Measurements from ENCODE around the gene ESR2.
"Not testable (repeated sequence)": the region's sequence is repeated elsewhere in the genome, so short reads cannot be mapped to it uniquely, and the experiment has no call there.

Gene ESR2

DNA sequence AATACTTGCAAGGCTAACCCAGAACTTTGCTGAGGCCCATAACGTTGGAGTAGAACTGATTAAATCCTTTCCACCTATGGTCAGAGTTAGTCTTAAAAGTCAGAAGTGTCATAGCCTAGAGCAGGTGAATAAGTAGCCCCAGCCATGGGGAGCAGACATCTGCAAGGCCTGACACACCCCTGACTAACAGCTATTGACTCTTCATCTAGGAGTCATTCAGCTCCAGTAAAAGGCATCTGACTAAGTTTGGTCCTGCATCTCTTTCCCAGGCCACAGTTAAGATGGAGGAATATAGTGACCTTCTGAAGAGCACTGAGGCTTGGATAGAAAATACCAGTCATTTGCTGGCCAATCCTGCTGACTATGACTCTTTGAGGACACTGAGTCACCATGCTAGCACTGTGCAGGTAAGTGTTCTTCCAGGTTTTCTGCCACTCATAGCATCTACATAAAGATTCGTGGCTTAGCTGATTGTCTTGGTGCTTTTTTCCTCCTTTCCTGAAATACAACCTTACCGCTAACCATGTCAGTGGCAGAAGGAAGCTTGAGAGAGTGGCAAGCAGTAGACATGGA is 212.9 kb downstream of the ESR2 start:
- DNase-seq (ENCODE audit: low read depth): no peak

DNA sequence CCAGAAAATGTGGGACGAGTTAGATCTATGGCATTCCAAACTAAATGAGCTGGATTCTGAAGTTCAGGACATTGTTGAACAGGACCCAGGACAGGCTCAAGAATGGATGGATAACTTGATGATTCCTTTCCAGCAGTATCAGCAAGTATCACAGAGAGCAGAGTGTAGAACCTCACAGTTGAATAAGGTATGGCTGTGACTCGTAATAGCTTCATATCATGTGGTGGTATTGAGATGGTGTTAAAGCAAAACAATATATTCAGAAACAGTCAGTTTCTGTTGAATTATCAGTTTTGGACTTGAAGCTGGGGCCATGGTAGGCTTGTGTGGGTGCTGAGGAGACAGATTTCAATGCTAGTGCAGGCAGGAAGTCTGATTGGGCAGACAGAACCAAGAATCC is 213.7 kb downstream of the ESR2 start:
- DNase-seq (ENCODE audit: low read depth): no peak

DNA sequence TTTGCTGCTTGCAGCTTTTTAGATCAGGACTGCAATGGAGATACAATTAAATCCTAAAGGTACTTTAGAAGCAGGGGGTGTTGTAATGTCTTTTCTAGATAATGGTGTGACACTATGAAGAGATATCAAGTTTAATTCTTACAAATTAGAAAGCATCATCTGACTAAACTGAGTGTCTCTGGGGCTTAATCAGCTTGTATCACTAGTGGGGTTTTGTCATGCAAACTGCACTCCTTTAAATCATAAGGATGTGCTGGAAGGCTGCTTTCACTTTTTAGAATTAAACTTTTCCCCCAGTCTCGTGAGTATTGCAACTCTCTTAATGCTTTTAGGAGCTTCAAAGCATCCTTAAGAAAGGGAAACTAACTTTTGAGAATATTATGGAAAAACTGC is 218.6 kb downstream of the ESR2 start:
- DNase-seq (ENCODE audit: low read depth): no peak

DNA sequence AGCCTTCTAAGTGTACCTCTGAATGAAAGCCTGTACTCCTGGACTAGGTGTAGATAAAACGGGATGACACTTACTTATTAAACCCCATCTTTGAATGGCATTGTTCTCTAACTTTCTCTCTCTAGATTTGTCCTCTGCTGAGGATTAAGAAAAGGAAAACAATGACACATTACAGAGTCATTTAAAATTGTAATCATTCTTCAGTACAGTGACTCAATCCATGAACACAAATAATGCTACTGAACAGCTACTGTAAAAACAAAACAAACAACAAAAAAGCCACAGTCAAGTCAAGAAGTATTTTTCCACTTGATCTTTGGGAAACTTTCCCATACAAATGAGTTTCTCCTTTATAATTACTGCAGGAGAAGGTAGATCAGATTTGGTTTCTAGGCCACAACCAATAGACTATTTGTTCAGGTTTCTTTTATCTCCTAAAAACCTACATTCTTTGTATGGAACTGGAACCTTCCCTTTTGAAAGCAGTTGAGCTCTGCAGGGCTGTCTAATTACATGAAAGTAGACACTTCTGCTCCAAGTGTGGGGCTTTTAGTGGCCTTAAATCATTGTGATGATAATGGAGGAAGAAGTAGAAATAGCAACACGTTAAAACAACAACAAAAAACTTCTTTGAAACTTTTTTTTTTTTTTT is 219.1 kb downstream of the ESR2 start:
- DNase-seq (ENCODE audit: low read depth): no peak

DNA sequence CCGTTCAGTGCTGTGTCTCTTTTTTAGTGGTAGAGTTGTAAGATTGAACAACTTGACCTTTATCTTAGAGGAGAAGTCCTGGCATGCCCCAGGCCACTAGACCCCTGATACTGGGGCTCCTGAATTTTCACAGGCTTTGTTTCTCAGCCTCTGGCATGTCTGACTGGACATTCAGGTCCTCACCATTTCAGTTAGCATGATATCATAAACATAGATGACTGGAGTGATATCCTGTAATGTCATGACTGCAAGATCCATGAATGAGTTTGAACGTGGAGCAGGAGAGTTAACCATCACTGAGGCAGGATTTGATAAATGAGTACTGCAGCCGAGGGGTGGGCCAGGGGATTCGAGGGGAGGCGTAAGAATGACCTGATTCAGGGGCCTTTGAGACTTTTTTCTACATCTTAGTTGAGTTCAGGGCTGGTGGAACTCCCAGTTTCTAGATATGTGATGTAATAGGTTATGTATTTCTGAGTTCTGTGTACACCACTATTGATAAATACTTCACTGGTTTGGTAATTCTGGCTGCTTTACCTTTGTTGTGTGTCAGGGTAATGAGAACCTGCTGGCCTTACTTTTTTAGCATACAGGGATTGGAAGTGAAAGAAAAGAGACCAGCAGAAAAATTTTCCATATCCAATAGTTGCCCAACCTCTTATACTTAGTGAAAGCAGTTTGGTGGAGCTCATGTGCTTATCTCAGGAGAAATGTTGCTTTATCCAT is 224.4 kb downstream of the ESR2 start:
- DNase-seq (ENCODE audit: low read depth): no peak

DNA sequence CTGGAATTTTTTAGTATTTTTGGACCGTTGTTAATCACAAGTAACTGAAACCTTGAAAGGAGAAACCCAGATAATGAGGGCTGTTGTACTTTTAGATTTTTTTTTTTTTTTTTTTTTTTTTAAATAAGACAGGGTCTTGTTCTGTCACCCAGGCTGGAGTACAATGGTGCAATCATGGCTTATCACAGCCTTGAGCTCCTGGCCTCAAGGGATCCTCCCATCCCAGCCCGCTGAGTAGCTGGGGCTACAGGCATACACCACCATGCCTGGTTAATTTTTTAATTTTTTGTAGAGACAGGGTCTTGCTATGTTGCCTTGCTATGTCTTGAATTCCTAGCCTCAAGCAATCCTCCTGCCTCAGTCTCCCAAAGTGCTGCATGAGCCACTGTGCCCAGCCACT is 229.7 kb downstream of the ESR2 start:
- no peak for DNase-seq (ENCODE audit: low read depth)

DNA sequence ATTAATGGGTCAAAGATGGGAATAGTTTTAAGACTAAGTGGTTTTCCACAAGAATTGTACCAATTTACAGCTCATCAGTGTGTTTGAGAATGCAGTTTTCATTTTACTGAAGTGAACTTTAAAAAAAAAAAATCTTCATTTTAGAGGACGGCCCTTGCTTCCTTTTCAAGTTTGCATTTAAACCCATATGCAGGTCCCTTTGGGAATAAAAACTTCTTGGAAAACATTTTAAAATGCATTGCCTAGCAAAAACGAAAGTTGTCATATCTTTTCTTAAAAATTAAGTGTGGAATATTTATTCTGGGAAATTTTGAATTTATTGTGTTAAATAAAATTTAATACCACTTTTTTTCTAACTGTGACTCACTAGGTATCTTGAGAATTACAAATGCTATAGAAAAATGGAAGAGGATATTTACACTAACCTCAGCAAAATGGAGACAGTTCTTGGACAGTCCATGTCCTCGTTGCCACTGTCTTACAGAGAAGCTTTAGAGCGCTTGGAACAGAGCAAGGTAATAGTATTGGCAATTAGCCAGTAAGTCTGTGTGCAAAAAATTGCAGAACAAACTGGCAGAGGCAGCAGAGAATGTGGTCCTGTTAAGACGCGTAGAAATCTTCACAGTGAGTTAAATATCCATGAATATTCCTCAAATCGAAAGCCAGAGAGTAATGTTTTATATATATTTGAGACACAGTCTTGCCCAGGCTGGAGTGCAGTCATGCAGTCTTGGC is 231.6 kb downstream of the ESR2 start:
- DNase-seq (ENCODE audit: low read depth): no peak

DNA sequence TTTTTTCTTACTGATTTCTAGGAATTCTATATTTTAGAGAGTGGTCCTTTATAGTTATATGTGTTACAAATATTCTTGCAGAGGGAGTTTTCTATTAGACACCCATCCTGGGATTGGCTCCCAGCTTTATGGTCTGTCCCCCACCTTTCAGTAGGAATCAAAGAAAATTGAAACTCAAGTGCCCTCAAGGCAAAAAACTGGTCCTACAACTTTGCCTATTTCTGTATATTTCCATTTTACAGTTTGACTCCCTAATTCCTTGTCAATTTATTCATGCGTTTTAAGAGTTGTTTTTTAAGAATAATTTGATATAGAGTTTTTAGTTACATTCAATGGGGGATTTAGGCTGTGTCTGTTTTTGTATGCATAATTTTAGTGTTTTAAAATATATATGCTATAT is 232.5 kb downstream of the ESR2 start:
- no peak for DNase-seq (ENCODE audit: low read depth)

DNA sequence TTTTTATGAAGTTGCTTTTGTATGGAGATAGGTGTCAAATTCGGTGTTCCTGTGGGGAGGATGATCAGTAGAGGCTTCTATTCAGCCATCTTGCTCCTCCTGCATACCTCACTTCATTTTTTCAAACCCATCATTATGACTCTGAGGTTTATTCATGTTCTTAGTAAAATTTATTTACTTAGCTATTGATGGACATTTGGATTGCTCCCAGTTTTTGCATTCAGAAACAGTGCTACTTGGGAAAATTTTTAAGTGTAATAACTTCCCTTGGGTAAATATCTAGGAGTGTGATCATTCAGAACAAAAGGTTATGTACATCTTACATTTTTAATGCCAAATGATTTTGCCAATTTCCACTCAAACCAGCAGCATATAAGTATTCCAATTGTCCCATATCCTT is 233.1 kb downstream of the ESR2 start:
- DNase-seq (ENCODE audit: low read depth): no peak

DNA sequence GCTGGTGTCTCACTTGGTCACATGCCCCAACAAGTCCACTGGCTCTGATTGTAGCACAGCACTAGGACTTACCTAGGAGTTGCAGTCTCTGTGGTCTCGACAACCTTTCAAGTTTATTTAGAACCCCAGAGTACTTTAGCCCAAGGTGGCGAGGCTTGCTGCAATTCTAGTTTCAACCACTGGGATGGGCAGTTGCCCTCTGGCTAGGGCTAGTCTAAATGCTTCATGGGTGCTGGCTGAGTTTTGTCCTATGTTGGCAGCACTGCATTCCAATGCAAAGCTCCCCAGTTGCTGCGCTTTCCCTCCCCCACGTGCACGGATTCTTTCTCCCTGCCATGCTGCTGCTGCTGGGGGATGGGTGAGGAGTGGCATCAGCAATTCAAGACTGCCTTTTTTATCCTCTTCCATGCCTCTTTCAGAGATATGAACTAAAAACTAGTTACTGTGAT is 233.5 kb downstream of the ESR2 start:
- DNase-seq (ENCODE audit: low read depth): no peak

DNA sequence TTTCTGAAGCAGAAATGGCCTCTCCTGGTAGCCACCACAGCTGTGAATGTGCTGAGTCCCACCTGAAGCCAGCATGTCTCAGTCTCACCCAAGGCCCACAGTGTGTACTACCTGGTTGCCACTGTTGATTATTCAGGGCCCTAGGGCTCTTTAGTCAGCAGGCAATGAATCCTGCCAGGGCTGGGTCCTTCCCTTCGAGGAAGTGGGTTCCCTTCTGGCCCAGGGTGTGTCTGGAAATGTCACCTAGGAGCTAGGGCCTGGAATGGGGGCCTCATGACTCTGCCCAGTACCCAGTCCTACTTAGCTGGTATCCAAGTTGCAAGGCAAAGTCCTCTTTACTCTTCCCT is 234.0 kb downstream of the ESR2 start:
- no peak for DNase-seq (ENCODE audit: low read depth)

DNA sequence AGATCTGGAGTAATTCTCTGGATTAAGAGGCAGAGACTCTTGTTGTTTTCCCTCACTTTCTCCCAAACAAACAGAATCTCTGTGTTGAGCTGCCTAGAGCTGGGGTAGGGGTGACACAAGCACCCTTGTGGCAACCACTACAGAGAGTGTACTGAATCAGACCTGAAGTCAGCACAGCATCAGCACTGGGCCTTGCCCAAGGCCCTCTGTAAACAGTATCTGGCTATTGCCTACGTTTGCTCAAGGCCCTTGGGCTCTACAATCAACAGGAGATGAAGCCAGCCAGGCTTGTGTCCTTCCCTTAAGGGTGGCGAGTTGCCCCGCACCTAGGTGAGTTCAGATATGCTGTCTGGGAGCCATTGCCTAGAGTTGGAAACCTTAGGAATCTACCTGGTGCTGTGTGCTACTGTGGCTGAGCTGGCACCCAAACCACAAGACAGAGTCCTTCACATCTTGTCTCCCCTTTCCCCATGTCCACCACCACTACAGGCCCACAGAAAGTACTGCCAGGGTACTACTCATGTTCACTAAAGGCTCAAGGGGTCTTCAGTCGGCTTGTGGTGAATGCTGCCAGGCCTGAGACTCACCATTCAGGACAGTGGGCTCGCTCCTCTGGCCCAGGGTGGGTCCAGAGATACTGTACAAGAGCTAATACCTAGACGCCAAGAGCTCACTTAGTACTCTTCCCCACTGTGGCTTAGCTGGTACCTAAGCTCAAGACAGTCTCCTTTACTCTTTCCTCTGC is 234.5 kb downstream of the ESR2 start:
- DNase-seq (ENCODE audit: low read depth): no peak

DNA sequence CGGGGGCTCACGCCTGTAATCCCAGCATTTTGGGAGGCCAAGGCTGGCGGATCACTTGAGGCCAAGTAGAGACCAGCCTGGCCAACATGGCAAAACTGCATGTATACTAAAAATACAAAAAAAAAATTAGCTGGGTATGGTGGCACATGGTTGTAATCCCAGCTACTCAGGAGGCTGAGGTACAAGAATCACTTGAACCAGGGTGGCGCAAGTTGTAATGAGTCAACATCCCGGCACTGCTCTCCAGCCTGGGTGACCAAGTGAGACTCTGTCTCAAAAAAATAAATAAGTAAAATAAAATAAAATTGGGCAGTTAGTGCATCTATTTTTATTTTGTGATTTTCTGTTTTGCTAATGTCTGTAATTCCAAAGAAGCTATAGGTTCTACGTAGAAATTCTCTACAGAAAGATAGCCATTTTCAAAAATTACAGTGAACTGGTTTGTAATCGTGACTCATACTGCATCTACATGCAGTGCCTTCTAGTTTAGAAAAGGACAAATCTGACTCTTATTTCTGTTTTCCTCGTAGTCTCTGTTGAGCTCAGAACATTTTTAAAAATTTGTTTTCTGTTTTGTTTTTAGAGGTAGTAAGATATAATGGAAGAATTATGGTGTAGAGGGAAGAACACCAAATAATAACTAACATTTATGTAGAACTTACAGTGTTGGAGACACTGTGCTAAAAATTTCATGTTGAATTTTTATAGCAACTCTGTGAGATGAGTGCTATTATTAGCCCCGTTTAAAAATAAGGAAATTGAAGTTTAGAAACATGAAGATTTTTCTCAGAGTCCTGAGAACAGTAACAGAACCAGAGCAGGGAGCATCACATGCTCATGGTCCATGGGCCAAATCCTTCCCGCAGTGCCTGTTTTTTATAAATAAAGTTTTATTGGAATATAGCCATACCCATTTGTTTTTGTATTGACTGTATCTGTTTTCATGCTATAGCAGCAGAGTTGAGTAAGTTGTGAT is 240.2 kb downstream of the ESR2 start:
- DNase-seq (ENCODE audit: low read depth): no peak

DNA sequence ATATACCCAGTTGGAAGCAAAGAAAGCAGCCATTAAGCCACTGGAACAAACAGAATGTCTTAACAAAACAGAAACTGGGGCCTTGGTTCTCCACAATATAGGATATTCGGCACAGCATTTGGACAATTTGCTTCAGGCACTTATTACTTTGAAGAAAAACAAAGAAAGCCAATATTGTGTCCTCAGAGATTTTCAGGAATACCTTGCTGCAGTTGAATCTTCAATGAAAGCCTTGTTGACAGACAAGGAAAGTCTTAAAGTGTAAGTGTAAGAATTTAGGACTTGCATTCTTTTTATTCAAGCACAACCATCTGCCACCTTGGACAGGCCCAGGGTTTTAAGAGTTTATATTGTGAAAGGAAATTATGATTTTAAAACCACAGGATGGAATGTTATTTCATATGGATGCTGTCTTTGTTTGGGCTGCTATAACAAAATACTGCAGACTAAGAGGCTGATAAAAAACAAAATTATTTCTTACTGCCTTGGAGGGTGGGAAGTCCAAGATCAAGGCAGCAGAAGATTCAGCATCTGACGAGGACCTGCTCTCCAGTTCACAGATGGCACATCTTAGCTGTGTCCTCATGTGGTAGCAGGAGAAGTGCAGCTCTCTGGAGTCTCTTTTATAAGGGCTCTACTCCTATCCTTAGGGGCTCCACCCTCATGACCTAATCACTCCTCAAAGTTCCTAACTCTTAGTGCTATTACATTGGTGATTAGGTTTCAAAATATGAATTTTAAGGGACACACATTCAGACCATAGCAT is 244.4 kb downstream of the ESR2 start:
- DNase-seq (ENCODE audit: low read depth): no peak

DNA sequence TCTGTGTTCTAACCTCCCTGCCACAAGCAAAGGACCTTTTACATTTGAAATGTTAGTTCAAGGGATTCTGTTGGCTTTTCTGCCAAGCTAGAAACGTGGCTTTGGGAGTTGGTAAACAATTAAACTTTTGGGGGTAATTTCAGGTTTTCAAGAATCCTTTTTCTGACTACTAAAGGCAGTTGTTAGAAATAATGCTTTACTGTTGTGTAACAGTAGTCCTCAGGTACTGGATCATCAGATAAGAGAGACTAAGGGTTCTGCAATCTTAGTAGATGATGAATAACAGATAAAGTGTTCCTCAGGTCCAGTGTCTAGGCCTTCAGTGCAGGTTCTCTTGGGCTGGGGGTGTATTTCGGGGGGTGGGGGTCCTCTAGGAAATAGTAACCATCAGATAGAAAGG is 249.1 kb downstream of the ESR2 start:
- no peak for DNase-seq (ENCODE audit: low read depth)

DNA sequence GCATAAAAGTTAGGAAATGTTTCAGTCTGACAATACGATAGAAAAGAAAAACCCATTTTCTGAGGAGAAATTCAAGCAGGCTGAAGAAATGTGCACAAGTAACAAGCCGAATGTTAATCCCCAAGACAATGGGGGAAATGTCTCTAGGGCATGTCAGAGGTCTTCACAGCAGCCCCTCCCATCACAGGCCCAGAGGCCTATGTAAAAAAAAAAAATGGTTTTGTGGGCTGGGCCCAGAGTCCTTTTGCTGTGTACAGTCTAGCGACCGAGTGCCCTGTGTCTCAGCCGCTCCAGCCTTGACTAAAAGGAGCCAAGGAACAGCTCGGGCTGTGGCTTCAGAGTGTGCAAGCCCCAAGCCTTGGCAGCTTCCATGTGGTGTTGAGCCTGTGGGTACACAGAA is 250.9 kb downstream of the ESR2 start:
- not testable (repeated sequence) for DNase-seq (ENCODE audit: low read depth)

DNA sequence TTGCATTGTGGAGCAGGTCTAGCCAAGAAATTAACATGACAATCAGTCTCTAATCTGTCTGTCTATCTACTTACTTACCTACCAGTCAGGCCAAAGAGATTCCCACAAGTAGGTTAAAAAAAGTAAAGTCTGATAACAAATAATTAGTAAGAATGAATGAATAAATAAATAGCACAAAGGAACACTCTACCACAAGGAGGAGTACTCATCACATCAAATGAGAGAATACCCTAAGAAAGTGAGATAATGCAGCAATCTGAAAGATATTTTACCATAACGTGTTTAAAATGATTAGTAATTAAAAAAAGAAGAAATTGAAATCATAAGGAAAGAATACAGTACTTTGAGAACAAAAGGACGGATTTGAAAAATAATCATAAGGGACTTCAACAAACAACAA is 254.1 kb downstream of the ESR2 start:
- no peak for DNase-seq (ENCODE audit: low read depth)

DNA sequence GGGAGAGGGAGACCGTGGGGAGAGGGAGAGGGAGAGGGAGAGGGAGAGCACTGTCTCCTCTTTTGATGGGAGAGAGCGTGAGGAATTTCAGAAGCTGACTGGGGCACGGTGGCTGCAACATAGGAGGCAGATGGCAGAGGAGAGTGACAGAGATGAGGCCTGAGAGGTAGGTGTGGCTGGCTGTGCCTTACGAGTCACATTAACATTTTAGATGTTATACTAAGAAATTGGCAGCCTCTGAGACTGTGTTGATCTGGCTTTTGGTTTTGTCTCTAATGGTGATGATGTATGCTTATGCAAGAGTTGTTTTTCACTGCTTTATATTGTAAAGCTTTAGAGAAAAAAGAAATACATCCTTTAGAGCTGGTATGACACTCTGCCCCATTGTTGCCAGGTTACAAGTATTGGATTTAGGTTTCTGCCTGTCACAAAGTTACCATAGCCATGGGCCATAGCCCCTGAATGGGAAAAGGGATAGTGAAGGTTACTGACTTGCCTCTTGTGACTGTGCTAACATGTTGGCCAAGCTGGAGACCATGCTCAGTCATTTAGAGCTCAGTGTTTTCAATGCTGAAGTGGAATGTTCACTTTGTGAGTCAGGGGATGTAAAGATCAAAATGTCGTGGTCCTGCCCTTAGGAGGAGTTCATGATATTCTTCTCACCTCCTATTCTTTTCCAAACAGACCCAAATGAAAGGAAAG is 255.2 kb downstream of the ESR2 start:
- DNase-seq (ENCODE audit: low read depth): no peak

DNA sequence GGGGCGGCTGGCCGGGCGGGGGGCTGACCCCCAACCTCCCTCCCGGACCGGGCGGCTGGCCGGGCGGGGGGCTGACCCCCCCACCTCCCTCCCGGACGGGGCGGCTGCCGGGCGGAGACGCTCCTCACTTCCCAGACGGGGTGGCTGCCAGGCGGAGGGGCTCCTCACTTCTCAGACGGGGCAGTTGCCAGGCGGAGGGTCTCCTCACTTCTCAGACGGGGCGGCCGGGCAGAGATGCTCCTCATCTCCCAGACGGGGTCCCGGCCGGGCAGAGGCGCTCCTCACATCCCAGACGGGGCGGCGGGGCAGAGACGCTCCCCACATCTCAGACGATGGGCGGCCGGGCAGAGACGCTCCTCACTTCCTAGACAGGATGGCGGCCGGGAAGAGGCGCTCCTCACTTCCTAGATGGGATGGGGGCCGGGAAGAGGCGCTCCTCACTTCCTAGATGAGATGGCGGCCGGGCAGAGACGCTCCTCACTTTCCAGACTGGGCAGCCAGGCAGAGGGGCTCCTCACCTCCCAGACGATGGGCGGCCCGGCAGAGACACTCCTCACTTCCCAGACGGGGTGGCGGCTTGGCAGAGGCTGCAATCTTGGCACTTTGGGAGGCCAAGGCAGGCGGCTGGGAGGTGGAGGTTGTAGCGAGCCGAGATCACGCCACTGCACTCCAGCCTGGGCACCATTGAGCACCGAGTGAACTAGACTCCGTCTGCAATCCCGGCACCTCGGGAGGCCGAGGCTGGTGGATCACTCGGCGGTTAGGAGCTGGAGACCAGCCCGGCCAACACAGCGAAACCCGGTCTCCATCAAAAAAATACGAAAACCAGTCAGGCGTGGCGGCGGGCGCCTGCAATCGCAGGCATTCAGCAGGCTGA is 256.1 kb downstream of the ESR2 start:
- DNase-seq (ENCODE audit: low read depth): not testable (repeated sequence)
